ENCODE measurements around the gene STK38.

GRCh38 chr6:36559011-36559793 lies 11.9 kb upstream of the STK38 start:
- TF ChIP-seq SMC3 (IDR thresholded peaks at IDR 0.05; ENCODE audit: low read length) (no peak), ATF2 (CRISPR knock-in tag; IDR thresholded peaks at IDR 0.05) (no peak), POLR2AphosphoS5 (IDR thresholded peaks at IDR 0.05; ENCODE audit: low read depth, low read length) (no peak), CTCF (CRISPR knock-in tag; IDR thresholded peaks at IDR 0.05) (no peak), ZMYM4 (CRISPR knock-in tag; IDR thresholded peaks at IDR 0.05) (no peak), ZFP41 (CRISPR knock-in tag; IDR thresholded peaks at IDR 0.05; ENCODE audit: borderline replicate concordance) (no peak), TAF1 (CRISPR knock-in tag; IDR thresholded peaks at IDR 0.05) (no peak), THAP7 (CRISPR knock-in tag; IDR thresholded peaks at IDR 0.05) (no peak), PAWR (CRISPR knock-in tag; IDR thresholded peaks at IDR 0.05; ENCODE audit: borderline replicate concordance) (no peak), EZH2 (conservative IDR thresholded peaks at IDR 0.05; ENCODE audit: low read depth, low read length) (no peak), ZNF644 (CRISPR knock-in tag; IDR thresholded peaks at IDR 0.05; ENCODE audit: low read depth) (no peak)
